Calu3 (cell line): ENCODE data around the gene SETD4. TPM values are rescaled to one million over a fixed set of nuclear protein-coding genes. Genes with fewer than 3 reads are reported as not detected.

Source experiments
- BruUV-seq: library from RNA; stranded (reverse); fragments of 400-500 nt; replicated peaks from 2 replicates; lab custom pipeline; 2021; lab: Mats Ljungman, UMichigan
- CTCF ChIA-PET: fragments of 300-600 bp; sonication (Branson Sonifier 250); formaldehyde crosslinking; loops from one replicate; lab custom pipeline; 2022; ENCODE audit warnings: antibody characterized with exemption; lab: Charles Lee
- DNase-seq: peaks from one replicate; pipeline ENCODE4 v3.0.0; 2022
- H3K27ac Mint-ChIP-seq: one replicate; pipeline ENCODE4 v1.8.0; 2022; ENCODE audit warnings: mixed read lengths; ENCODE audit not compliant: unreplicated experiment
- H3K27me3 Mint-ChIP-seq: one replicate; pipeline ENCODE4 v1.8.0; 2022; ENCODE audit warnings: mixed read lengths; ENCODE audit not compliant: unreplicated experiment
- H3K36me3 Mint-ChIP-seq: one replicate; pipeline ENCODE4 v1.8.0; 2022; ENCODE audit warnings: mild to moderate bottlenecking, moderate library complexity, mixed read lengths; ENCODE audit not compliant: insufficient read depth, unreplicated experiment
- H3K4me1 Mint-ChIP-seq: one replicate; pipeline ENCODE4 v1.8.0; 2022; ENCODE audit warnings: mild to moderate bottlenecking, low read depth, mixed read lengths; ENCODE audit not compliant: unreplicated experiment
- H3K4me3 Mint-ChIP-seq: one replicate; pipeline ENCODE4 v1.8.0; 2022; ENCODE audit warnings: mild to moderate bottlenecking, low read depth, moderate library complexity, mixed read lengths; ENCODE audit not compliant: unreplicated experiment
- H3K9me3 Mint-ChIP-seq: one replicate; pipeline ENCODE4 v1.8.0; 2022; ENCODE audit warnings: low read depth, mixed read lengths; ENCODE audit not compliant: unreplicated experiment
- CTCF ChIP-seq: fragments of 200-600 bp; IDR thresholded peaks from one replicate; pipeline ENCODE4 v1.8.0; 2022; ENCODE audit warnings: antibody characterized with exemption; ENCODE audit not compliant: unreplicated experiment
- intact Hi-C: fragments of 100-400 bp; cut with micrococcal nuclease; formaldehyde crosslinking; loops from one replicate; pipeline ENCODE4 v1.10.0; 2022; ENCODE audit not compliant: unreplicated experiment
- total RNA-seq: library from RNA; stranded (reverse); gene quantifications from 2 replicates; pipeline ENCODE4 v1.2.3, GENCODE V29; 2022

The SETD4 gene
- total RNA-seq, 1 experiment from 2014 or later, result 24.7 TPM

- no peak overlapping the region for H3K27ac Mint-ChIP-seq
- no peak overlapping the region for H3K4me3 Mint-ChIP-seq
- no TSS peak for BruUV-seq
- intact Hi-C loops, result no loop called here
- CTCF ChIA-PET, result no interaction called here
- peaks cover 6% of the 10 kb centered on the region for H3K4me1 Mint-ChIP-seq
- no peaks in the 10 kb centered on the region for H3K36me3 Mint-ChIP-seq
- H3K27me3 Mint-ChIP-seq, result no peaks in the 10 kb centered on the region
- DNase-seq, result no peak
- peaks cover 6% of the 10 kb centered on the region for H3K9me3 Mint-ChIP-seq
- no peak for TF ChIP-seq CTCF
Observed at GRCh38 chr21:36005018-36005417, 55.3 kb downstream of the SETD4 start.

GRCh38 chr21:36004441-36004840 is 55.9 kb downstream of the SETD4 start:
- CTCF ChIA-PET, result no interaction called here
- no peak for TF ChIP-seq CTCF
- Mint-ChIP-seq H3K4me1 (peaks cover 12% of the 10 kb centered on the region), H3K9me3 (peaks cover 6% of the 10 kb centered on the region), H3K4me3 (no peak overlapping the region), H3K36me3 (no peaks in the 10 kb centered on the region), H3K27me3 (peaks cover 1% of the 10 kb centered on the region), H3K27ac (no peak overlapping the region)
- no peak for DNase-seq
- BruUV-seq, result no TSS peak
- intact Hi-C loops, result no loop called here

- CTCF ChIA-PET, result no interaction called here
- no peaks in the 10 kb centered on the region for H3K36me3 Mint-ChIP-seq
- H3K4me3 Mint-ChIP-seq, result no peak overlapping the region
- no peak overlapping the region for H3K27ac Mint-ChIP-seq
- H3K4me1 Mint-ChIP-seq, result peaks cover 13% of the 10 kb centered on the region
- BruUV-seq, result no TSS peak
- no peak for DNase-seq
- peaks cover 8% of the 10 kb centered on the region for H3K27me3 Mint-ChIP-seq
- peaks cover 6% of the 10 kb centered on the region for H3K9me3 Mint-ChIP-seq
- no peak for TF ChIP-seq CTCF
- intact Hi-C loops, result no loop called here
Observed at GRCh38 chr21:36003776-36004175, 56.5 kb downstream of the SETD4 start.

- no peak overlapping the region for H3K27ac Mint-ChIP-seq
- TF ChIP-seq CTCF, result no peak
- DNase-seq, result no peak
- peaks cover 26% of the 10 kb centered on the region for H3K27me3 Mint-ChIP-seq
- peaks cover 13% of the 10 kb centered on the region for H3K4me1 Mint-ChIP-seq
- H3K9me3 Mint-ChIP-seq, result no peaks in the 10 kb centered on the region
- intact Hi-C loops, result no loop called here
- CTCF ChIA-PET, result interaction anchor here (0.7 kb wide), 1 partner anchor 56 kb away, joined by 3 read pairs; no protein-coding TSS in a partner anchor
- no peak overlapping the region for H3K4me3 Mint-ChIP-seq
- BruUV-seq, result no TSS peak
- no peaks in the 10 kb centered on the region for H3K36me3 Mint-ChIP-seq
Observed at GRCh38 chr21:35996217-35996616, 64.1 kb downstream of the SETD4 start.
